Ovary (tissue), 3 donors: ENCODE data around the gene SLIT3.

Experiments used
- POLR2A ChIP-seq: fragments of 450-650 bp; IDR thresholded peaks from one replicate; pipeline ENCODE4 v1.6.1; 2017; ENCODE audit warnings: antibody characterized with exemption, mild to moderate bottlenecking, moderate library complexity
- TF ChIP-seq, protein P1 (sequence below), 3 donors: fragments of 450-650 bp in 2 of 3; fragments of 200-600 bp in 1 of 3; IDR thresholded peaks; one replicate each; pipeline versions ENCODE4 v1.5.1 to v1.8.0; 2016 to 2022; ENCODE audit warnings: antibody characterized with exemption in 3 of 3, mild to moderate bottlenecking in 1 of 3
- donor health status: DM: no; HTN: no; CAD: no.

- TF ChIP-seq, protein P1, sequence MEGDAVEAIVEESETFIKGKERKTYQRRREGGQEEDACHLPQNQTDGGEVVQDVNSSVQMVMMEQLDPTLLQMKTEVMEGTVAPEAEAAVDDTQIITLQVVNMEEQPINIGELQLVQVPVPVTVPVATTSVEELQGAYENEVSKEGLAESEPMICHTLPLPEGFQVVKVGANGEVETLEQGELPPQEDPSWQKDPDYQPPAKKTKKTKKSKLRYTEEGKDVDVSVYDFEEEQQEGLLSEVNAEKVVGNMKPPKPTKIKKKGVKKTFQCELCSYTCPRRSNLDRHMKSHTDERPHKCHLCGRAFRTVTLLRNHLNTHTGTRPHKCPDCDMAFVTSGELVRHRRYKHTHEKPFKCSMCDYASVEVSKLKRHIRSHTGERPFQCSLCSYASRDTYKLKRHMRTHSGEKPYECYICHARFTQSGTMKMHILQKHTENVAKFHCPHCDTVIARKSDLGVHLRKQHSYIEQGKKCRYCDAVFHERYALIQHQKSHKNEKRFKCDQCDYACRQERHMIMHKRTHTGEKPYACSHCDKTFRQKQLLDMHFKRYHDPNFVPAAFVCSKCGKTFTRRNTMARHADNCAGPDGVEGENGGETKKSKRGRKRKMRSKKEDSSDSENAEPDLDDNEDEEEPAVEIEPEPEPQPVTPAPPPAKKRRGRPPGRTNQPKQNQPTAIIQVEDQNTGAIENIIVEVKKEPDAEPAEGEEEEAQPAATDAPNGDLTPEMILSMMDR (IDR thresholded peaks at IDR 0.05): no peak
- no peak for TF ChIP-seq POLR2A
Observed at GRCh38 chr5:168770996-168771395, 529.9 kb downstream of the SLIT3 start.
